NCI-H1930 (cell line): ENCODE measurements around the gene FANCF.
"Not testable (repeated sequence)": the region's sequence is repeated elsewhere in the genome, so short reads cannot be mapped to it uniquely, and the experiment has no call there.

ENCODE experiments used
- DNase-seq, 2 experiments: peaks; one replicate each; lab custom pipeline; 2025; lab: John Stamatoyannopoulos, UW

The FANCF gene, protein sequence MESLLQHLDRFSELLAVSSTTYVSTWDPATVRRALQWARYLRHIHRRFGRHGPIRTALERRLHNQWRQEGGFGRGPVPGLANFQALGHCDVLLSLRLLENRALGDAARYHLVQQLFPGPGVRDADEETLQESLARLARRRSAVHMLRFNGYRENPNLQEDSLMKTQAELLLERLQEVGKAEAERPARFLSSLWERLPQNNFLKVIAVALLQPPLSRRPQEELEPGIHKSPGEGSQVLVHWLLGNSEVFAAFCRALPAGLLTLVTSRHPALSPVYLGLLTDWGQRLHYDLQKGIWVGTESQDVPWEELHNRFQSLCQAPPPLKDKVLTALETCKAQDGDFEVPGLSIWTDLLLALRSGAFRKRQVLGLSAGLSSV

GRCh38 chr11:22625448-22626287 is at the start of gene FANCF:
TSS of gene FANCF (minus strand) at chr11:22625823. CDS start at chr11:22625810, 13 bp downstream.
- DNase-seq: peak; percentile 96 to 98

DNA sequence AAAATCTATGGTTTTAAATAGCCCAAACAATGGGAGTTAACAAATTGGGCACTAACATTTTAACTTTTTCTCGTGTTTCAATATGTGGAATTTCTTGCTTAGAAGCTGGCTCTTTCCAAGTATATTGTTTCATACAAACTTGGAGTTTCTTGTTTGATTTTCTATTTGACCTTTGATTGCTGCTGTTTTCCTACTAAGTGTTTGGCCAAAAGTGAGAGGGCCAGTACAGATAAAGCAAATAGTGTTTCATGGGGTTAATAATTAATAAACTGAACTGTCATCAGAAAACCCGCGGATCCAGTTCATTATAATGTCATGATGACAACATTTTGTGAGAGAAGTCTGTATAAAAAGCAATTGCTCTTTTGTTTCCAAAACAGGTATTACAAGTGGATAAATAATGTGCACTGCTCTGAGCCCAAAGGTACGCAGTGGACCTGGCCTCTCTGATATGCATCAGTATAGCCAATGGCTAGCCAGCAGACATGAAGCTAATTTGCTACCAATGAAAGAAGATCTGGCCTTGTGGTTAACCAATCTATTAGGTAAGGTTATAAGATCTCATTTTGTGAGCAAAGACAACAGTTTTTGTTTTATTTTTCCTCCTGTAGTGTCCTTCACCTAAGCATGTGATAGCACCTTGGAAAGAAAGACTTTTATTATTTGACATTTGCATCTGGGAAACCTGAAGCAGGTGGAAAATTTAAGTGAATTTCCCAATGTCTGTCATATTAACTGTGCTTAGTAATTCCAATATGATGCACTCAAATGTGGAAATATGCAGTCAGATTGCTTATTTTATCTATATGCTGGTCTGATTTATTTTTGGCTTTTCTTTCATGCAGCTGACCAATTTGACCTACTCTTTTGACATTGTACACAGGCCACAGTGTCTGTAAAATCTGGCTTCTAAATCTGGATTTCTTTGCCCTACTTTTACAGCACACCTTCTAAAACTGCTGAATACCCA is 49.1 kb upstream of the FANCF start:
- no peak for DNase-seq

DNA sequence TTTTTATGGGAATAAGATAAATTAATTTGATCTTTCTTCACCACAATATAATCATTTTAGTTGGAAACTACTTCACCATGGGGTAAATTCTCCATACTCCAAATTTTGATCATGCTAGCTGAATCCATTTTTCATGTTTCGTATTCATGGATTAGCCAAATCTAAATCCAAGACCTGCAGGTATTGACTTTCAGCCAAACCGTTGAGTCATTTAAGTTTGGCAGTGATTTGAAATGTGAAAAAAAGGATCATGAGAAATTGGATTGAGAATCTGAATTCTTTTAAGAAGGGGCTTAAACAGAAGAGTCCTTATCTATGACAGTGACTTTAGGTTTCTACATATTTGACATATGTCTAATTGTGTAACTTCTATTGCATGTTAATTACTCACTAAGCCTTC is 46.1 kb upstream of the FANCF start:
- DNase-seq: no peak

DNA sequence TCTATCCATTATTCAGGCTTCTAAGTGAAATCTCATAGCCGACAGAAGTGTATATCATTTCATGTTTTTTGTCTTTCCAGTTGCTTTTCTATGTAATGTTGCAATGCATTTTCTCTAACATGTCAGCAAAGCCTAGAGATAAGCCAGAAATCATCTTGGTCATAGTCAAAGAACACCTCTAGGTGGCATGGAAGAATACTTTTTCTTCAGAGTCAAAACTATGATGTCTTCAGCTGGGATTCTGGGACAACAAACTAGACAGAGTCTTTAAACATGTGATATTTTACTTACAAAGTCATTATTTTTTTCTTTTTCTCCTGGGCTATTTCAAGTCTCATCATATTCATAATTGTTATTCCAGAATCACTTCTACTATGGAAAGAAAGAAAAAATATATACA is 45.2 kb upstream of the FANCF start:
- DNase-seq: no peak

- no peak for DNase-seq
Observed at GRCh38 chr11:22669368-22669767, 43.7 kb upstream of the FANCF start.

- no peak for DNase-seq
Observed at GRCh38 chr11:22668005-22668796, 42.6 kb upstream of the FANCF start.

DNA sequence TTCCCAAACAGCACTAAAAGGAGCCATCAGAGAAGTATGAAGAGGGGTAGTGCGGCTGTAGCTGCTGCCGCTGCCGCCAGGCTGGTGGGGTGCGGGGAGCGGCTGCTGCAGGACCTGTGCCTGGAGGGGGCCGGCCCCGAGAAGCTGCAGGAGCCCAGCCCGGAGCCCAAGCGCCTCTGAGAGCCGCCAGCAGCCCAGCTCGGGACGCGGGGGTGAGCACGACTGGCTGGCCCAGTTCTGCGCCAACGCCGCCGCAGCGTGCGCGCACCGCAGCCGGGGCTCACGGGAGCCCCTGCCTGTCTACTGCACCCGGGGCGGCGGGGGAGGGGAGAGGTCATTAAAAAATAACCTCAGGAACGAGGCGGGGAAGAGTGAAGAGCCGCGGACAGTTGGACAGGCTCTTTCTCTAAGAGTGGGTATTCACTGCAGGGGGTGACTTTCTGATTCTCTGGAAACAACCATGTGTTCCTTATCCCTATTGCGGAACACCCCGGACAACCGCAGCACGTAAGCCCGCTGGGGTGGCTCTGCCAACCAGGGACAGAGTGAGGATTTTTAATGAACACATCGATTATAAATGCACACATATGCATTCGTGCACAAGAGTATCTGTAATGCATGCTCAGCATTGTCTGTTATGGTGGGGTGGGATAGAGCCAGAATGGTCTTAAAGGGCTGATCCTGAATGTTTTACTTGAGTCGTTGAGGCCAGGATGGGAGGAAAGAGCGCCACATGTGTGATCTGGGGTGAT is 41.2 kb upstream of the FANCF start:
- DNase-seq: no peak

DNA sequence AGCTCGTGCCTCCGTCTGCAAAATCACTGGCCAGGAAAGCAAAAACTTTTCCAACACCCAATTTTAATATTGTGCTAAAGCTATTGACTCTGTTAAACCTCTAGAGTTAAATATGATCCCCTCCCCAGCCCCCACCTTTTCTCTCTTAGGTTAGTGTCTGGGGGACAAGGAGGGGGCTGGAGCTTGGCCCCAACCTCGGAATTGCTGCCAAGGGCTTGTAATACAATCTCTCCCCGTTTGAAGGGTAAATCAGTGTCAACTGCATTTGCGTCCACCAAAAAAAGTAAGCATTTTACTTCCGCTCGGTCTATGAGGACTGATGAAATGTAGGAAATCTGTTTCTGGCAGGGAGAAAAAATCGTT is 40.7 kb upstream of the FANCF start, which contains the start of gene GAS2:
Gene GAS2 (plus strand): TSS at position 287 of the 363 bp plus-strand sequence. CDS start 8,259 bp downstream, outside the sequence.
- no peak for DNase-seq

- DNase-seq: no peak
Observed at GRCh38 chr11:22659783-22660182, 34.2 kb upstream of the FANCF start.

DNA sequence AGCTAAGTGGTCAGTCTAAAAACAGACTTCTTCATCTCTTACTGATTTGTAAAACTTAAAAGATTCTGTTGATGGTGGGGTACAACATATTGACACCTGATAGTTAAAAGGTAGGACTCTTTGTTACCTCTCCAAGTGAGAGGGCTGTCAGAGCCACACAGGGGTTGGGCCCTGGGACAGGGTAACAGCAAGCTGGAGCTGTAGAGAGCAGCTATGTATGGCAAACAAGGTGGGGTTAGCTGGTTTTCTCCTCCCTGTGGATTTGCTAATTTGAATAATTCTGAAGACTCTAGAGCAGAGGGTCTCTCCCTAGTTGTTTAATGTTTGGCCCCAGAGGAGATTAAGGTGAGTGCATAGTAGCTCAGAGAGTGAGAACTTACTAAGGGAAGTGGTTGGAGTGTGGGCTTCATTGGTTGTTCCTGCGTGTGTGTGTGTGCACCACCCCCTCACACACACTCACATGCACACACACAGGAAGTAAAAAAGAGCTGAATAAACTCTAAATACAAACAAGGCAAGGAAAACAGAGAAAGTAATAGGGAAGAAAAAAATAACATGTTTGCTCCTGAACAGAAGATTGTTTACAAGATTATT is 31.6 kb upstream of the FANCF start:
- DNase-seq: no peak

GRCh38 chr11:22656130-22656529 is 30.5 kb upstream of the FANCF start:
- no peak for DNase-seq

GRCh38 chr11:22652346-22652745 is 26.7 kb upstream of the FANCF start:
- DNase-seq: not testable (repeated sequence)

- no peak for DNase-seq
Observed at GRCh38 chr11:22641559-22641958, 15.9 kb upstream of the FANCF start.

DNA sequence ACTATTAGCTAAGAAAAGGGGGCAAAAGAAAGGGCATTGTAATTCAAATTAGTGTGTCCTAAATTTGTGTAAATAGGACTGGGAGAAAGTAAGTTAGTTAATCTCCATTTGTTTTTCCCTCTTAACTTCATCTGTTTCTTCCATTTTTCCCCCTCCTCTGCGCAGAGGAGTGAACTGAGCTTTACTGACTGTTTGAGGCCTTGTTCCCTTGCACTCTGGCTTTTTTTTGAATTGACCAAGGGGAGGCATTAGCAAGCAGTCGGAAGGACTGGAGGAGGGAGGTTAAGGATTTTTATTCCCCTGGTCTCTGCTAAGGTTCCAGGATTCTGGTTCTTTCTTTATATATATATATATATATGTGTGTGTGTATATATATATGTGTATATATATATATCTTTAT is 15.2 kb upstream of the FANCF start:
- DNase-seq: no peak

DNA sequence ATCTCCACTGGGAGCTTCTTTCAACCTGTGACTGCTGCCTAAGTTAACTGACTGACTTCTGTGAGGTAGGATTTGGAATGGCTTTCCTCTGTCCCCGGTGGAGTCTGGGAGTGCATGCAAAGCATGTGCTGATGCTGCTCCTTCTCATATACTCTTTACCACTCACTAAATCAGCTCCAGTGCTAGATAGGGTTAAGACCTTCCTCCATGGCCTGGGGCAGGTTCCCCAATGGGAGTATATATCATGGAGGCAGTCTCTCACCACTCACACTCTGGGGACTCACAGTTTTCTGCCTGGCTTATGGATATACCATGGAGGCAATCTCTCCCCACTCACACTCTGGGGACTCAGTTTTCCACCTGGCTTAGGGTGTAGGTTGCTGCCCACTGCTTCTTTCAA is 10.1 kb upstream of the FANCF start:
- DNase-seq: no peak

DNA sequence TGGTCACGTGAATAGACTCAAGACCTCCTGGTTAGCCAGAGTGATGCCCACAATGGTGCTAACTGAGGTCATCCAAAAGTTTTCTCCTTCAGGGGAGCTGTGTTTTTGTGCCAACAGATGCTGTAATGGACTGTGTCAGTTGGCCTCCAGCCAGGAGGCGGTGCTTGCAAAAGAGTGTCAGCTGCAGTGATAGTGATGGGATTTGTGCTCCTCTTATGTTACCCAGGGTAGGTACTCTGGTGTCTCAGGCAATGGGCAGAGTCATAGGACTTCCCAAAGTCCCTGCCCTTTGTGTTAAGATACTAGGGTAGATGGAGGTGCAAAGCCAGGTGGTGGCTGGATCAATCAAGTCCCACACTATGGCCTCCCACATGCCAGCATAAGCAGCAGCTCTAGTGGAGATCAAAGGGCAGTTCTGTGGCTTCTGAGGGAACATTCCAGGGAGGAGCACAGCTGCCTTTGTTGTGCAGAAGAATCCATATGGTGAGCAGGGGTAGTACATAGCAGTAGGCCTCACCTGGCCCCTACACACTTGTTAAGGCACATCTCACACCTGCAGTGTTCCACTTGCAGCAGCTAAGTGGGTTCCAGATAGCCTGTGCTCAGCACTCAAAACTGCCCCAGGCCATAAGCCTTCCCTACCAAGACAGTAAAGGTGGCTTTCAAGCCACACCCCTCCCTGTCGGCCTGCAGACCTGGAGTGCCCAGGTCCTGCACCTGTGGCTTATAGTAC is 9.4 kb upstream of the FANCF start:
- DNase-seq: no peak

DNA sequence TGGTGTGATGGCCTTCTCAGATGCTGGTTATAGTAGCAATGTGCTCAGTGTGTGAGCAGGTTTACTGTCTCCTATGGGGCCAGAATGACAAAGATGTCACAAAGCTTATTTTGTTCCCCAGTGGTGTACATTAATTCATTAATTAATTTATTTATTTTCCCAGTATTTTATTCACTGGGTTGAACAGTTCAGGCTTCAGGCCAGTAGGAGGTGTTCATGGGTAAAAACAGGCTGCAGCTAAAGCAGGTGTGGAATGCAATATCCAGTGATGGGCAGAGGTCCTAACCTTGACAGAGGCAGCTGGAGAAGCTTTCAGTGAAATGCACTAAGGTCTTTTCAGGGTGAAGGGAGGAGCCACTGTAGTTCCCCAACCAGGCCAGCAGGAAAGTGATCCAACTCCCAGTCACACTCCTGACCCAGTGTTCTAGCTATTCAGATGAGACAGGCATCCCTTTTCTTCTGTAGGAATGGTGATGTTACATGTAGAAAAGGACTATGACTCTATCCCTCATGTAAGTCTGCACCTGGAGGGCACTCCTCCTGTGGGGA is 7.8 kb upstream of the FANCF start:
- DNase-seq: no peak

DNA sequence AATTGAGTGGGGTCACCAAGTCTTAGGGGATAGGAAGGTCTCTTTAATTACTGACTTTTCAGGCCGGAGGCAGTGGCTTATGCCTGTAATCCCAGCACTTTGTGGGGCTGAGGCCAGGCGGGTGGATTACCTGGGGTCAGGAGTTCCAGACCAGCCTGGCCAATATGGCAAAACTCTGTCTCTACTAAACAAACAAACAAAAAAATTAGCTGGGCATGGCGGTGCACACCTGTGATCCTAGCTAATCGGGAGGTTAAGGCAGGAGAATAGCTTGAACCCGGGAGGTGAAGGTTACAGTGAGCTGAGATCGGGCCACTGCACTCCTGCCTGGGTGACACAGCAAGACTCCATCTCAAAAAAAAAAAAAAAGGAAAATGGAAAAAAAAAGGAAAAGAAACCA is 1.8 kb upstream of the FANCF start:
- DNase-seq: no peak
